Vagina (tissue), 2 donors: Measurements from ENCODE around the gene FBXO7.

Experiments
- POLR2A ChIP-seq, 2 donors: fragments of 450-650 bp; IDR thresholded peaks; one replicate each; pipeline ENCODE4 v1.6.1; 2017; ENCODE audit warnings: antibody characterized with exemption in 2 of 2, mild to moderate bottlenecking in 2 of 2, moderate library complexity in 2 of 2
- POLR2AphosphoS5 ChIP-seq, 2 donors: sonication (generic); formaldehyde crosslinking; IDR thresholded peaks; one replicate each; pipeline ENCODE4 v1.9.0; 2017; ENCODE audit warnings: antibody characterized with exemption in 2 of 2, mild to moderate bottlenecking in 2 of 2, low read depth in 1 of 2; ENCODE audit not compliant: insufficient read depth in 1 of 2
- TF ChIP-seq, protein P1 (sequence below), 3 experiments: fragments of 450-650 bp in 2 of 3; fragments of 200-600 bp in 1 of 3; sonication (generic) in 1 of 3; IDR thresholded peaks; one replicate each; pipeline ENCODE4 v1.5.1; 2017 to 2019; ENCODE audit warnings: antibody characterized with exemption in 3 of 3, mild to moderate bottlenecking in 2 of 3, moderate library complexity in 2 of 3

- TF ChIP-seq, protein P1, sequence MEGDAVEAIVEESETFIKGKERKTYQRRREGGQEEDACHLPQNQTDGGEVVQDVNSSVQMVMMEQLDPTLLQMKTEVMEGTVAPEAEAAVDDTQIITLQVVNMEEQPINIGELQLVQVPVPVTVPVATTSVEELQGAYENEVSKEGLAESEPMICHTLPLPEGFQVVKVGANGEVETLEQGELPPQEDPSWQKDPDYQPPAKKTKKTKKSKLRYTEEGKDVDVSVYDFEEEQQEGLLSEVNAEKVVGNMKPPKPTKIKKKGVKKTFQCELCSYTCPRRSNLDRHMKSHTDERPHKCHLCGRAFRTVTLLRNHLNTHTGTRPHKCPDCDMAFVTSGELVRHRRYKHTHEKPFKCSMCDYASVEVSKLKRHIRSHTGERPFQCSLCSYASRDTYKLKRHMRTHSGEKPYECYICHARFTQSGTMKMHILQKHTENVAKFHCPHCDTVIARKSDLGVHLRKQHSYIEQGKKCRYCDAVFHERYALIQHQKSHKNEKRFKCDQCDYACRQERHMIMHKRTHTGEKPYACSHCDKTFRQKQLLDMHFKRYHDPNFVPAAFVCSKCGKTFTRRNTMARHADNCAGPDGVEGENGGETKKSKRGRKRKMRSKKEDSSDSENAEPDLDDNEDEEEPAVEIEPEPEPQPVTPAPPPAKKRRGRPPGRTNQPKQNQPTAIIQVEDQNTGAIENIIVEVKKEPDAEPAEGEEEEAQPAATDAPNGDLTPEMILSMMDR (IDR thresholded peaks at IDR 0.05): no peak
- TF ChIP-seq POLR2A (IDR thresholded peaks at IDR 0.05): no peak
- no peak for TF ChIP-seq POLR2AphosphoS5 (IDR thresholded peaks at IDR 0.05; ENCODE audit: insufficient read depth in 1 of 2, low read depth in 1 of 2)
Measured at GRCh38 chr22:32430352-32430751, 44.3 kb upstream of the FBXO7 start.
